ENCODE measurements around the gene JPT2. TPM values are rescaled to one million over a fixed set of nuclear protein-coding genes. Genes with fewer than 3 reads are reported as not detected.

The JPT2 gene
- total and polyA plus RNA-seq, 2 experiments from 2014 or later: 43.8 to 139 TPM

GRCh38 chr16:1641261-1641660 lies 36.8 kb upstream of the JPT2 start:
- H3K27me3 ChIP-seq (ENCODE audit: insufficient read depth): no peaks in the 10 kb centered on the region
- H4K20me1 ChIP-seq (replicated peaks; ENCODE audit: insufficient read depth): peaks cover 7% of the 10 kb centered on the region; the same call in 1 of the 2 replicates
- ATAC-seq (no peak), DNase-seq (ENCODE audit: low spot score) (no peak)
- no peaks in the 10 kb centered on the region for H3K4me1 ChIP-seq (ENCODE audit: insufficient read depth)
- no peak overlapping the region for H2AFZ ChIP-seq
- H3K4me1 Mint-ChIP-seq: no peaks in the 10 kb centered on the region; the same call in 2 of the 3 replicates
- peaks cover 5% of the 10 kb centered on the region for H3K27me3 Mint-ChIP-seq (ENCODE audit: insufficient read depth, low read depth, poor library complexity)
- no peak overlapping the region for H3K27ac Mint-ChIP-seq
- H3K9me2 ChIP-seq (ENCODE audit: insufficient read depth): no peaks in the 10 kb centered on the region
- no peaks in the 10 kb centered on the region; the same call in 1 of the 2 replicates for H3K79me2 ChIP-seq (replicated peaks; ENCODE audit: insufficient read depth)
- H3K9me3 Mint-ChIP-seq: no peaks in the 10 kb centered on the region
- peaks cover 63% of the 10 kb centered on the region for H3K36me3 Mint-ChIP-seq (ENCODE audit: low read depth)
- TF ChIP-seq ETS1 (IDR thresholded peaks at IDR 0.05): no peak
- no peak for TF ChIP-seq REST (IDR thresholded peaks at IDR 0.05; ENCODE audit: unreplicated experiment)
- no peak for TF ChIP-seq POLR2AphosphoS5 (IDR thresholded peaks at IDR 0.05; ENCODE audit: low read depth)
- no peak for TF ChIP-seq NANOG (IDR thresholded peaks at IDR 0.05; ENCODE audit: borderline replicate concordance)
- TF ChIP-seq ZNF462 (CRISPR knock-in tag; IDR thresholded peaks at IDR 0.05): no peak
- TF ChIP-seq EZH2phosphoT487 (IDR thresholded peaks at IDR 0.05; ENCODE audit: unreplicated experiment): no peak
- no peak overlapping the region for H3K4me3 Mint-ChIP-seq
- no peak overlapping the region for H3K4me3 ChIP-seq
- no peak overlapping the region for H3K4me2 ChIP-seq
- peaks cover 8% of the 10 kb centered on the region for H3K36me3 ChIP-seq (ENCODE audit: insufficient read depth)
- no peak overlapping the region for H3K27ac ChIP-seq (ENCODE audit: low read depth)
- H3F3A ChIP-seq (replicated peaks; ENCODE audit: low read depth): no peaks in the 10 kb centered on the region
